Measurements from ENCODE around the gene SPATA9.
"Not testable (repeated sequence)": the region's sequence is repeated elsewhere in the genome, so short reads cannot be mapped to it uniquely, and the experiment has no call there.

The SPATA9 gene

DNA sequence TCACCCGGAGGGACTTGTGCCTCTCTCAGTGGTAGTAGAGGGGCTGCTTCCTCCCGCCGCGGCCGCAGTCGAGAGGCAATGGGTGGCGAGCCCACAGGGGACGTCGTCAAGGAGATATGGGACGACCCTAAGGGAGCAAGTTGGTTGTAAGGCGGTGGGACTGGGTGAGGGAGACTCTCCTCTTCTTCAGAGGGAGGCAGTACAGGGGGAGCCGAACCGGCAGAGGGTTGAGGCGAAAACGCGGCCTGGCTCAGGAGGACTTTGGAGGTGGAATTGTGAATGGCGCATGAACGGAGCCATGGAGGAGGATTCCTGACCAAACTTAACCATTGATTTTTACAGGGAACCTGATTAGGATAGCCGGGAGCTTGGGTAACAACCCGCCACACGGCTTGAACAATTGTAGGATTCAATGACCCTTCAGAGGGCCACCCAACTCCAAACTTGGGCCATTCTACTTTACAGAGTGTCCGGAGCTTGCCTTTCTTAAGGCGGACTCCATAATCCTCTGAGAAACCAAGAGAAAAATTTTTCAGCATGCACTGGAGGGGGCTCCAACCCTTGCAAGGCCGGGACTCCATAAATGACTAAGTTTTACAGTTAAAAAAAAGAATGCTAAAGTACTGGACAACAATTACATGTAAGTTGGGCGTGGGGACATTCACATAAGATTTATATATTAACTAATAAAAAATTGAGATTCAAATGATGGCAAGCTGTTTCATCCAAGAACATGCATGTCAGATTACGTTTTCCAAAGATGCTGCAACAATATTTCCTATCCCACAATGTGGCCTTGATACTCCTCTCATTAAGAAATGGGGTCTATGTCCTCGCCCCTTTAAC is 28.9 kb upstream of the SPATA9 start:
- no peak for DNase-seq (ENCODE audit: insufficient read length, low spot score)
- no peak for TF ChIP-seq POLR2A (IDR thresholded peaks at IDR 0.05; ENCODE audit: low read depth, low read length)
- no peak for FAIRE-seq

DNA sequence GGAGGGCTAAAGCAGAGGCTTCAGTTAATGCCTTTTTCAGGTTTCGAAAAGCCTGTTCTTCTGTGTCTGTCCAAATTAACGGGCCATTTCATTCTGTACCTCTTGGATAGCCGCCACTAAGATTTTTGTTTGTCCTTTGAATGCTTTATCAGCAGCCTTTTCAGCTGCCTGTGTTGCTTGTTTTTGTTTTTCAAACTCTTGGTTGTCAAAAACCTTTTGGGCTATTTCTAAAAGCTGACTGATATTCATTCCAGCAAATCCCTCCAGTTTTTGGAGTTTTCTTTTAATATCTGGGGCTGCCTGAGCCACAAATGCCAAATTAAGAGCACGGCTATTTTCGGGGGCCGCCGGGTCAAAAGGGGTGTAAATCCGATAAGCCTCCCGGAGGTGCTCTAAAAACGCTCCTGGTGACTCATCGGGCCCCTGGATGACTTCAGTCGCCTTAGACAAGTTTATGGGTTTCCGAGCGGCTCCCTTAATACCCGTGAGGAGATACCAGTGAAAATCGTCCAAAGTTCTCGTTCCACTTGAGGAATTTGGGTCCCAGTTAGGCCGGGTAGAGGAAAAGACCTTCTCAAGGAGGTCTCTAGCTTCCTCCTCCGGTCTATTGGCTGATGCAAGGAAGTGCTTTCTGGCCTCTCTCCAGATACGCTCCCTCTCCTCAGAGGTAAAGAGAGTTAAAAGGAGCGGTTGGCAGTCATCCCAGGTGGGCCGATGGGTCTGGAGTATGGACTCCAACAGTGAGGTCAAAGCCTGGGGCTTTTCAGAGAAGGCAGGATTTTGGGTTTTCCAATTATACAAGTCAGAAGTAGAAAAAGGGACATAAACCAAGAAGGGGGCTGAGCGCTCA is 28.1 kb upstream of the SPATA9 start:
- DNase-seq (ENCODE audit: insufficient read length, low spot score); FAIRE-seq: not testable (repeated sequence)

DNA sequence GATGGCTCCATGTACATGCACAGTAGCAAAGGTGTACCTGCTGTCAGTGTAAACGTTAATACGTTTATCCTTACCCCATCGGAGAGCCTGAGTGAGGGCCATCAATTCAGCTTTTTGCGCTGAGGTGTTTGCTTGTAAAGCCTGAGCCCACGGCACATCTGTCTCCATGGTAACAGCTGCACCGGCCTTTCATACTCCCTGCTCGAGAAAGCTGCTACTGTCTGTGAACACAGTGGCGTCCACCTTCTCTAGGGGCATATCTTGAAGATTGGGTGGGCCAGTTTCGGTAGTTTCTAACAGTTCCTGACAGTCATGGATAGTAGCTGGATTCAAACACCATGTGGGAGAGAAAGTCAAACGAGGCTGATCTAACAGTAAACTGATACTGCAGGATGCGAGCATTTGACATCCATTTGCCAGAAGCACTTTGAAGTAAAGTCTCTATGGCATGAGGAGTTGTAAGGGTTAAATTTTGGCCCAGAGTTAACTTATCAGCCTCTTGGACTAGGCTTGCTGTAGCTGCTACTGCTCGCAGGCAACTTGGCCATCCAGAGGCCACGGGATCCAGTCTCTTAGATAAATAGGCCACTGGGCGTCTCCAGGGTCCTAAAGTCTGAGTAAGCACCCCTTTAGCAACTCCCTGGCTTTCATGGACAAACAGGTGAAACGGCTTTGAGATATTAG is 27.3 kb upstream of the SPATA9 start:
- no peak for DNase-seq (ENCODE audit: insufficient read length, low spot score)
- no peak for FAIRE-seq
- TF ChIP-seq POLR2A (IDR thresholded peaks at IDR 0.05; ENCODE audit: low read depth, low read length): no peak

DNA sequence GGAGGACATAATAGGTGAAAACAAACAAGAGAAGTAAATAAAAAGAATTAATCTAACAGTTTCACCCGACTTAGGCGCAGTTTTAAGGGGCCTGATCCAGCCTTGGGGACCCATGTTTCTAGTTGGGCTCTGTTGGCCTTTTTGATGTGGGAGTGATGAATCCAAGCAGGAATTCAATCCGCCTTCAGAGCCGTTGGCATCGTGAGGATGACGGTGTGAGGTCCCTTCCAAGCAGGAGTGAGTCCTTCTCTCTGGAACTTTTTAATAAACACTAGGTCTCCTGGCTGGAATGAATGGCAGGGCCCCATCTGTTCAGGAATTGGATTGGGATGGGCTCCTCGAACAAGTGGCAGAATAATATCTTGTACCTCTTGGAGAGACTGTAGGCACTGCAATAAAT is 26.1 kb upstream of the SPATA9 start:
- FAIRE-seq: no peak
- no peak for TF ChIP-seq POLR2A (IDR thresholded peaks at IDR 0.05; ENCODE audit: low read depth, low read length)
- no peak for DNase-seq (ENCODE audit: insufficient read length, low spot score)

DNA sequence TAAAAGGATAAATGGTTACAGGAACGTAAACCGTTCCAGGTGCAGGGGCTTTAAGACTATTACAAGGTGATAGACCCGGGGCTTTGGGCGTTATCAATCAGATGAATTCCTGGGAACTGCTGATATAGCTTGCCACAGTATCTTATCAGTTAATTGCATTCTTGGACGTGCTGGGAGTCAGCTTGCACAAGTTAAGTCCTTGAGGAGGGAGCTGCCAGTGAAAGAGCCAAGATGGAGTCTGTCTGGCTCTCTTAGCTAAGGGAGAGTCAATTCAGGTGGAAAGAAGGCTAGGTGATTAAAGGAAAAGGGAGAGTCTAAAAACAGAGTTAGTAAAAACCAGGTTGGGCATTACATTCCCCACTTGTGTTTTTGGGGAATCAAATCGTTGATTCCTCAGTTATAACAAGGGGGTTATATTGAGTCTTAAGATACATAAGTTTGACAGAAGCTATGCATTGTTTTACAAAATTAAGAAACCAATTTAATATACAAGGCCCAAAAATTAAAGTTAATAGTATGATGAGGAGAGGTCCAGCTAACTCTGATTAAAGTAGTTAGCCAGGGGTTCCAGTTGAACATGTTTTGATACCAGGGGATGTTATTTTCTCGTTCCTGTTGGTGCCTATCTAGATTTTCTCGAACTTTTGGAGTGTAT is 24.9 kb upstream of the SPATA9 start:
- not testable (repeated sequence) for DNase-seq (ENCODE audit: insufficient read length, low spot score); FAIRE-seq

DNA sequence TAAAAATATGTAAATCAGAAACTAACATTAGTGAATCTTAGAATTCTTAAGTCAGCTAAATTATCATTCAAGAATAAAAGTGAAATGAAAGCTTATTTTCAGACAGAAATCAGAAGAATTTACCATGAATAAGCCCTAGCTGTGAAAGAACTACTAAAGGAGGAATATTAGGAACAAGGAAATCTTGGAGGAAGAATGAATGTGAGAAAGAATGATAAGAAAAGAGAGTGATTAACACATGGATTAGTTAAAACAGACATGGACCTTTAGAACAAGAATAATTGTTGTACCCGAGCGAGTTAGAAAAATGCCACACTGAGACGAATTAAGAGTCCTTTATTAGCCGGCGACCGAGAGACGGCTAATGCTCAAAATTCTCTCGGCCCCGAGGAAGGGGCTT is 24.3 kb upstream of the SPATA9 start:
- no peak for TF ChIP-seq POLR2A (IDR thresholded peaks at IDR 0.05; ENCODE audit: low read depth, low read length)
- FAIRE-seq (no peak), DNase-seq (ENCODE audit: insufficient read length, low spot score) (no peak)

DNA sequence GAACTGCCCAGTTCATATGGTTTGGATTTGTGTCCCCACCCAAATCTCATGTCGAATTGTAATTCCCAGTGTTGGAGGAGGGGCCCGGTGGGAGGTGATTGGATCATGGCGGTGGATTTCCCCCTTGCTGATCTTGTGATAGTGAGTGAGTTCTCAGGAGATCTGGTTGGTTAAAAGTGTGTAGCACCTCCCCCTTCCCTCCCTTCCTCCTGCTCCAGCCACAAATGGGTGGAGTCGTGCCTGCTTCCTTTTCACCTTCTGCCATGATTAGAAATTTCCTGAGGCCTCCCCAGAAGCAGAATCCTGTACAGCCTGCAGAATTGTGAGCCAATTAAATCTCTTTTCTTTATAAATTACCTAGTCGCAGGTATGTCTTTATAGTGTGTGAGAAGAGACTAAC is 23.4 kb upstream of the SPATA9 start:
- not testable (repeated sequence) for FAIRE-seq

DNA sequence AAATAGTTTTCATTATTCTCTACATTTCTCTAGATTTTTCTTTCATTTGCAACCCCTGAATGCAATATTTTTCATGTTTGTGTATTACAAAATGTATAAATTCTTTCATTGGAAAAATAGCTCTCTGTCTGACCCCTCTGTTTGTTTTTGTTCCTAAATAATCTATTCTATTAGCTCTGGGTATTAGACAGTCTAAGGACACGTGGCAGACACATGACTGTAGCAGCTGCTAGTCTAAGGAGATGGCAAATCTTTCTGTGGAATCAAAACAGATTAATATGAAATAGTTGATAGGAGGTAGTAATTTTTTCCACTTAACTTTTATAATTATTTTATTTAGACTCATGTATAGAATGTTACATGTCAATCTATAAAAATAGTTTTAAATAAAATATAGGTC is 21.4 kb upstream of the SPATA9 start:
- DNase-seq (ENCODE audit: insufficient read length, low spot score) (no peak), FAIRE-seq (no peak)
- no peak for TF ChIP-seq POLR2A (IDR thresholded peaks at IDR 0.05; ENCODE audit: low read depth, low read length)

More for the DNA sequence above, 23.4 kb upstream of the SPATA9 start:
- DNase-seq (ENCODE audit: insufficient read length, low spot score): not testable (repeated sequence)

DNA sequence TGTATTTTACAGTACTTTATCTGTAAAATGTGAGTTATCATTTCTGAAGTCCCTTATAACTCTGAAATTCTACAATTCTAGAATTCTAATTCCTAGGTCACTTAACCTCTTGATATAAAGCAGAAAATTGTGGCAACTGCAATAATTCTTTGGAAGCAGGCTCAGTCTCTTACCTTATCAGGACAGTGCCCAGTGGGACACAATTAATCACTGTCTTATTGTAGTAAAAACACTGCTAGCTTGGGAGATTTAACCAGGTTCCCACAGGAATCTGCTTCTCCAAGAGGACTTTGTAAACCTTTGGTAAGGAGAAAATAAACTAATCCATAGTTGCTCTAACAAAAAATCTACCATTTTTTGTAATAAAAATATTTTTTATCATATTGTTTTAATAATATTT is 18.3 kb upstream of the SPATA9 start:
- TF ChIP-seq POLR2A (IDR thresholded peaks at IDR 0.05; ENCODE audit: low read depth, low read length): no peak
- DNase-seq (ENCODE audit: insufficient read length, low spot score) (no peak), FAIRE-seq (no peak)

DNA sequence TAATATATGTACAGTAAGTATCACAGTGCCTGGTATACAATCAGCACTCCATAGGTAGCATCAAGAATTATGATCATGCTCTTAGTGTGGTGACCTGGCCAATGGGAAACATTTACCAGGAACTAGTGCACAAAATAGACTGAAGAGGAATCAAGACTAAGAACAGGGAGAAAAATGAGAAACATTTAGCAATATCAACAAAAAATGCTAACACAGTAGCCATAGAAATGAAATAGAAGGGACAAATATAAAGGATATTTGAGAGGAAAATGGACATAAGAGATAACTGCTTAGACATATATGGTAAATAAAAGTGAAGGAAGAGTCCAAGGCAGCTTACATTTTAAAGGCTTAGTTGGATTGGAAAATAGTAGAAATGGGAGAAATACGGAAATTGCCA is 16.5 kb upstream of the SPATA9 start:
- TF ChIP-seq POLR2A (IDR thresholded peaks at IDR 0.05; ENCODE audit: low read depth, low read length): no peak
- no peak for FAIRE-seq

DNA sequence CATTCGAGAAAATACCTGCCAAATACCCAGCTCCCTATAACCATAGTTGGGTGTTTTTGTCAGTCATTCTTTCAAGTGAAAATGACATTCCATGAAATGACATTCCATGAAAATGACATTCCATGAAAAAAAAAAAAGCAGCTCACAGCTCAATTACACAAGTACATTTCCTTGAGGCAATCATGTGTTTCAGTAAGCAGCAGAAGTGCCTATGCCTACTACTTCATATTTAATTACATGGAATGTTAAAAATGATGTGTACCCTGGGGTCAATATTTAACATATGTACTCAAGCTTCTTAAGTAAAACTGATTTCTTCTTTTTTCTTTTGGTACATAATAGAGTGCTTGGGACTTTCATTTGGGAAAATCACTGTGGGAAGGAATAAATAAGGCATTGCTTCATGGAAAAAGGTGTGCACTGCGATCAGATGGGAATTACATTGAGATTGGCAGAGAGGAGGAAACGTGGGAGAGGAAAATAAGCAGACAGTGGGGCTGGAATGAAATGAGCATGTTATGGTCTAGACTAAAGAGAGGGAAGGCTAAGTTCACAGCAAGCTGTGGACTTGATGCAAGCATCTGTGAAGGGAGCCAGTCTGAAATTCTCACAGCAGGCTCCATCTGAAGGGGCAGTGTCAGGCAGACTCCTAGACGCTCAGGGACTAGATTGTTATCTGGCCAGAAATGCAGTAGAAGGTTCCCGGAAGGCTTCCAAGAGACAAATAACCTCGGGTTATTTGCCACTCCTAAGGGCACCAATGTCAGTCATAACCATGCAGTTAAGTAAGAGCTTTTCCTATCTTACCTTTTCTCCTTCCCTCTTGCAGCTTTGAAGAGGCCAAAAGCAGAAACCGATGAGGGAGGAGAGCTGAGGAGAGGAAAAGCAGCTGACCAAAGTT is 15.2 kb upstream of the SPATA9 start:
- DNase-seq (ENCODE audit: insufficient read length, low spot score) (no peak), FAIRE-seq (no peak)
- no peak for TF ChIP-seq POLR2A (IDR thresholded peaks at IDR 0.05; ENCODE audit: low read depth, low read length)

More for the DNA sequence above, 16.5 kb upstream of the SPATA9 start:
- DNase-seq (ENCODE audit: insufficient read length, low spot score): no peak

DNA sequence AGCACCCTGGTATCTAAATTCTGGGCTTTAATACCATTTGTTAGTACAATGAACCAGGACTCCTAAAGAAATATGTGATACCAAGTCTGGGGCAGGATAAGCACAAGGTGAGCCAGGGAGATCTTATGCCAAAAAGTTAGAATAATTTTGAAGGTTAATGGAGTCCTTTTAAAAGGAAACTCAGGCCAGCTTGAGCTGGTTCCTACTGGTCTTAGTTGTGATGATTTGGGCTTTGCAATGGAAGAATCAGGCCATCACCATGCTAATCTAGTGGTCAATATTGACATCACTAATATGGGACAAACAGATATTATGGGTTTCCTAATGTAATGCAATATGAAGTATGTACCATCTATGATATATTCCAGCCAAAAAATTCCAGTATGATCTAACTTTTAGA is 7.5 kb upstream of the SPATA9 start:
- peak; percentile 6 for FAIRE-seq
- TF ChIP-seq POLR2A (IDR thresholded peaks at IDR 0.05; ENCODE audit: low read depth, low read length): no peak
- no peak for DNase-seq (ENCODE audit: insufficient read length, low spot score)

DNA sequence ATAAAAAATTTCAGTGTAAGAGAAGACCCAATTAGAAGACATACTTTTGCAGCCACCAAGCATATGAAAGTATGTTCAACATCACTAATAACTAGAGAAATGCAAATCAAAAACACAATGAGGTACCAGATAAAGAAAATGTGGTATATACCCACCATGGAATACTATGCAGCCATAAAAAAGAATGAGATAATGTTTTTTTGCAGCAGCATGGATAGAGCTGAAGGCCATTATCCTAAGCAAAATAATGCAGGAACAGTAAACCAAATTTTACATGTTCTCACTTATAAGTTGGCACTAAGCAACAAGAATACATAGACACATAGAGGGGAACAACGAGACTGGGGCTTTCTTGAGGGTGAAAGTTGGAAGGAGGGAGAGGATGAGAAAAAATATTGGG is 6.9 kb upstream of the SPATA9 start:
- FAIRE-seq (no peak), DNase-seq (ENCODE audit: insufficient read length, low spot score) (no peak)
- no peak for TF ChIP-seq POLR2A (IDR thresholded peaks at IDR 0.05; ENCODE audit: low read depth, low read length)
